Prostate gland (tissue), 2 donors: ENCODE results near the gene SPG7. TPM values are rescaled to one million over a fixed set of nuclear protein-coding genes. Genes with fewer than 3 reads are reported as not detected.
A peak's percentile ranks its signal among the peaks of the same experiment; 100 is the strongest.

Source experiments
- DNase-seq: peaks from one replicate; pipeline ENCODE4 v3.0.0-alpha.2; 2019; ENCODE audit warnings: low spot score
- H3K27ac ChIP-seq, 2 donors: fragments of 200-600 bp; sonication (generic); 2 replicates each; pipeline ENCODE4 v1.5.1; 2017 to 2019
- H3K27me3 ChIP-seq: fragments of 200-600 bp; sonication (generic); replicated peaks from 2 replicates; pipeline ENCODE4 v1.5.1; 2019; ENCODE audit not compliant: insufficient read depth
- H3K36me3 ChIP-seq, 2 donors: fragments of 200-600 bp; sonication (generic); 1 replicate in 1 of 2; 2 replicates in 1 of 2; pipeline versions ENCODE4 v1.5.1 to v1.8.1; 2017 to 2019
- H3K4me1 ChIP-seq: fragments of 200-600 bp; sonication (generic); replicated peaks from 2 replicates; pipeline ENCODE4 v1.5.1; 2019
- H3K4me3 ChIP-seq, 2 donors: fragments of 200-600 bp; sonication (generic); 2 replicates each; pipeline ENCODE4 v1.5.1; 2017 to 2019
- H3K9me3 ChIP-seq: fragments of 200-600 bp; sonication (generic); 2 replicates; pipeline ENCODE4 v1.5.1; 2017
- CTCF ChIP-seq, 4 experiments: fragments of 200-600 bp in 2 of 4; fragments of 450-650 bp in 2 of 4; sonication (generic) in 2 of 4; IDR thresholded peaks; 1 replicate in 3 of 4; 2 replicates in 1 of 4; pipeline ENCODE4 v1.5.1; 2016 to 2019; ENCODE audit warnings: antibody characterized with exemption in 4 of 4, mild to moderate bottlenecking in 2 of 4, moderate library complexity in 2 of 4
- POLR2A ChIP-seq: fragments of 450-650 bp; IDR thresholded peaks from one replicate; pipeline ENCODE4 v1.6.1; 2016; ENCODE audit warnings: antibody characterized with exemption, mild to moderate bottlenecking
- POLR2AphosphoS5 ChIP-seq: sonication (generic); formaldehyde crosslinking; IDR thresholded peaks from one replicate; pipeline ENCODE4 v1.6.1; 2017; ENCODE audit warnings: antibody characterized with exemption
- WGBS: methylation state at CpG from one replicate; pipeline ENCODE4 v1.1.5; 2018; 5-methylcytosine and 5-hydroxymethylcytosine counted together
- intact Hi-C: fragments of 100-400 bp; cut with DNase I; formaldehyde crosslinking; loops from one replicate; pipeline ENCODE4 v1.14.2; 2022
- total RNA-seq, 2 donors: library from RNA; depleted of rRNA; stranded (reverse); fragments of >200 nt; gene quantifications; one replicate each; pipeline ENCODE4 v1.1.0, GENCODE V29; 2016

SPG7 gene
- total RNA-seq, 2 donors from 2014 or later = 128 to 165 TPM

GRCh38 chr16:89554343-89554742 is 46.1 kb downstream of the SPG7 start:
- H3K9me3 ChIP-seq = no peaks in the 10 kb centered on the region
- peaks cover 0 to 9% of the 10 kb centered on the region in 2 donors for H3K36me3 ChIP-seq
- H3K27ac ChIP-seq = no peak overlapping the region
- 87% methylated on average over 12 of the region's 12 CpGs for WGBS
- no peaks in the 10 kb centered on the region for H3K27me3 ChIP-seq
- DNase-seq = no peak
- TF ChIP-seq POLR2A (no peak), POLR2AphosphoS5 (no peak), CTCF (IDR thresholded peaks at IDR 0.05) (no peak)
- H3K4me1 ChIP-seq = no peaks in the 10 kb centered on the region
- no peak overlapping the region for H3K4me3 ChIP-seq
- intact Hi-C loops = no loop called here

- Histone ChIP-seq H3K36me3 (peaks cover 0 to 6% of the 10 kb centered on the region in 2 donors), H3K27ac (no peak overlapping the region), H3K27me3 (no peaks in the 10 kb centered on the region), H3K9me3 (no peaks in the 10 kb centered on the region), H3K4me1 (no peaks in the 10 kb centered on the region), H3K4me3 (no peak overlapping the region)
- intact Hi-C loops = no loop called here
- TF ChIP-seq POLR2A = no peak
- TF ChIP-seq POLR2AphosphoS5 = no peak
- TF ChIP-seq CTCF (IDR thresholded peaks at IDR 0.05) = no peak
- 94% methylated on average over 16 of the region's 16 CpGs for WGBS
- no peak for DNase-seq
These were observed 47.1 kb downstream of the SPG7 start for GRCh38 chr16:89555265-89555664.

- DNase-seq = no peak
- WGBS = 90% methylated on average over 6 of the region's 13 CpGs
- no peaks in the 10 kb centered on the region for H3K27me3 ChIP-seq
- H3K36me3 ChIP-seq = peaks cover 0 to 6% of the 10 kb centered on the region in 2 donors
- no peaks in the 10 kb centered on the region for H3K9me3 ChIP-seq
- intact Hi-C loops = no loop called here
- no peaks in the 10 kb centered on the region for H3K4me1 ChIP-seq
- no peak for TF ChIP-seq POLR2A
- no peak for TF ChIP-seq POLR2AphosphoS5
- no peak for TF ChIP-seq CTCF (IDR thresholded peaks at IDR 0.05)
- H3K27ac ChIP-seq = no peak overlapping the region
- no peak overlapping the region for H3K4me3 ChIP-seq
These were observed 47.6 kb downstream of the SPG7 start for GRCh38 chr16:89555780-89556179.

GRCh38 chr16:89556750-89557689 is 48.8 kb downstream of the SPG7 start:
- no peak overlapping the region for H3K4me3 ChIP-seq
- peaks cover 0 to 6% of the 10 kb centered on the region in 2 donors for H3K36me3 ChIP-seq
- peak; percentile 56 for DNase-seq
- intact Hi-C loops = no loop called here
- no peak overlapping the region for H3K27ac ChIP-seq
- no peaks in the 10 kb centered on the region for H3K9me3 ChIP-seq
- TF ChIP-seq CTCF (IDR thresholded peaks at IDR 0.05) = peak in 3 of 4 experiments; percentile 61 to 75 (median 63)
- peak; percentile 42 for TF ChIP-seq POLR2AphosphoS5
- no peak for TF ChIP-seq POLR2A
- H3K27me3 ChIP-seq = no peaks in the 10 kb centered on the region
- peaks cover 4% of the 10 kb centered on the region for H3K4me1 ChIP-seq
- WGBS = 56% methylated on average over 34 of the region's 34 CpGs
